ENCODE results near the gene RNF150.
A peak's percentile ranks its signal among the peaks of the same experiment; 100 is the strongest.

The RNF150 gene

GRCh38 chr4:140903522-140904475 lies 229.5 kb downstream of the RNF150 start:
- DNase-seq, result no peak

GRCh38 chr4:140901736-140902336 lies 231.4 kb downstream of the RNF150 start:
- no peak for DNase-seq

- no peak for DNase-seq
Measured at GRCh38 chr4:140893939-140894338, 239.3 kb downstream of the RNF150 start.

- no peak for DNase-seq
Measured at GRCh38 chr4:140888054-140888453, 245.2 kb downstream of the RNF150 start.

- no peak for DNase-seq
Measured at GRCh38 chr4:140887467-140887866, 245.8 kb downstream of the RNF150 start.

- DNase-seq, result peak; percentile 64
Measured at GRCh38 chr4:140884431-140885058, 248.7 kb downstream of the RNF150 start.

- DNase-seq, result no peak
Measured at GRCh38 chr4:140877781-140878180, 255.5 kb downstream of the RNF150 start.

GRCh38 chr4:140876615-140877364 lies 256.5 kb downstream of the RNF150 start:
- DNase-seq, result no peak

- DNase-seq, result no peak
Measured at GRCh38 chr4:140875746-140876452, 257.4 kb downstream of the RNF150 start.

GRCh38 chr4:140874056-140874455 lies 259.2 kb downstream of the RNF150 start:
- no peak for DNase-seq

GRCh38 chr4:140871368-140871767 lies 261.9 kb downstream of the RNF150 start:
- DNase-seq, result no peak

GRCh38 chr4:140870427-140870826 lies 262.8 kb downstream of the RNF150 start:
- DNase-seq, result no peak

GRCh38 chr4:140869446-140869845 lies 263.8 kb downstream of the RNF150 start:
- no peak for DNase-seq

- no peak for DNase-seq
Measured at GRCh38 chr4:140867356-140867755, 265.9 kb downstream of the RNF150 start.

- no peak for DNase-seq
Measured at GRCh38 chr4:140866492-140867005, 266.7 kb downstream of the RNF150 start.

GRCh38 chr4:140865253-140866217 lies 267.7 kb downstream of the RNF150 start:
- DNase-seq, result no peak

- DNase-seq, result no peak
Measured at GRCh38 chr4:140863197-140863596, 270.1 kb downstream of the RNF150 start.

- DNase-seq, result no peak
Measured at GRCh38 chr4:140862177-140862442, 271.2 kb downstream of the RNF150 start.

- peak; percentile 63 for DNase-seq
Measured at GRCh38 chr4:140861359-140862176, 271.7 kb downstream of the RNF150 start.

GRCh38 chr4:140858897-140859296 lies 274.4 kb downstream of the RNF150 start:
- no peak for DNase-seq

Measured in activated CD4-positive, alpha-beta T cell treated with anti-CD3 and anti-CD28 coated beads, Interleukin-2, Interleukin-6, amounts not matched to agents 100 ng/mL and 50 ng/mL, durations not matched to agents 16 hours and 8 hours (primary cell).